CD4-positive, alpha-beta T cell treated with Interleukin-15 for 4 hours (primary cell): ENCODE results near the gene EPS8L2.

Source experiments
- DNase-seq: peaks from one replicate; pipeline ENCODE4 v3.0.0-alpha.2; 2020; ENCODE audit warnings: low spot score

EPS8L2 gene

DNA sequence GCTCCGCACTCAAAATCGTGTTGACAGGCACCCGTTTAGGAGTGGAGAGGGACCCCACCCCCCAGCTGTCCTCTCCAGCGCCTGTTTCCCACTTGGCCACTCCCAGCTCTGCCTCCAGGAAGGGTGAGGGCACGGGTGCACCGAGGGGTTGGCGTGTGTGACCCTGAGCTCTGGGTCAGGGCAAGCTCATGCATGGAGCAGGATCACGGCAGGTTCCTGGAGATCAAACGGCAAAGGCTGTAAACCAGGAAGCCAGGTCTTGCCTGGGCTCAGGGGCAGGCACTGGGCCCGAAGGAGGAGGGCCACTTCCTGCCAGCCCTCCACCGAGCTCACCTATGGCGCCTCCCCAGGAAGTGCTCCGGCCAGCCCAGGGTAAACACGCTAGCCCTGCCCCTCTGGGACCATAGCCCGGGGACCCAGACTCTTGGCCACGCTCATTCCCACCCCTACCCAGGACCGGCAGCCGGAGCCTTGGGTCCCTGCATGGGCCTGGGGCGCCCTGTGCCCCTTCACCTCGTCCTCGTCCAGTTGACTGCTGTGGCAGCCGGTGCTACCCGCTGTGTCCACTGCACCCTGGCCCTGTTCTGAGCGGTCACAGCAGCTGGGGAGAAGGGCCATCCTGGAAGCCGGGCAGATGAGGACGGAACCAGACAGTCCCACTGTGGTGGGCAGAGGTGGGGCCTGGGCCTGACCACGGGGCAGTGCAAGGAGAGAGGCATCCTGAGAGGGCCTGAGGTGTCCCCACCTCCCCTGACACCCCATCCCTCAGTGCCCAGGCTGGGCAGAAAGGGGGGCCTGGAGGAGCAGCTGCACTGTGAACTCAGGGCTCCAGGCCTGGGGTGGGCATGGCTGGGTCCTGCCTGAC is 1.0 kb upstream of the EPS8L2 start:
- no peak for DNase-seq

GRCh38 chr11:706439-706956 is 467 bp downstream of the EPS8L2 start:
- no peak for DNase-seq

GRCh38 chr11:706957-707816 is 1.2 kb downstream of the EPS8L2 start:
- DNase-seq, result no peak

DNA sequence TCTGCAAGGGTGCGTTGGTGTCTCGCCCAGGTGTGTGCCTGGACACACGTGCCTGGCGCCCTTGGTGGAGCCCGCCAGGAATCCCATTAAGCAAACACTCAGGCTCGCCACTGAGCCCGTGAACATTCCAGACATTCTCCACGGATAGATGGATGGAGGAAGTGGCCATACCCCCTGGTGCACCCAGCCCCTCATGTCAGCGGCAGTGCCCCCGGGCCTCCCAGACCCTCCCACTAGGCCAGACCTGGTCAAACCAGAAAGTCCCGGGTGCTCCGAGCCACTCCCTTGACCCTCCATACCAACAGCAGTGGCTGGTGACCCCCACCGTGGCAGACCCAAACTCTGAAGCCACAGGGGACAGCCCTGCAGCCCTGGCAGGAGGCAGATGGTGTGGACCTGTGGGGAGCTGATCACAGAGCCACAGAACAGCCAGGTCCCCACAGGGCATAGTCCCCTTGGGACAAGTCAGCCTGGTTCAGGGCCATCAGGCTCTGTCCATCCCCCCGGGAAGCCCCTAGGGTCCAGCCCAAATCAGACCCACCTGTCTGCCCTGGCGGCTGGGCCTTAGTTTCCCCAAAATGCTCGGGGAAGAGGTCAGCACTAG is 1.9 kb downstream of the EPS8L2 start:
- no peak for DNase-seq

DNA sequence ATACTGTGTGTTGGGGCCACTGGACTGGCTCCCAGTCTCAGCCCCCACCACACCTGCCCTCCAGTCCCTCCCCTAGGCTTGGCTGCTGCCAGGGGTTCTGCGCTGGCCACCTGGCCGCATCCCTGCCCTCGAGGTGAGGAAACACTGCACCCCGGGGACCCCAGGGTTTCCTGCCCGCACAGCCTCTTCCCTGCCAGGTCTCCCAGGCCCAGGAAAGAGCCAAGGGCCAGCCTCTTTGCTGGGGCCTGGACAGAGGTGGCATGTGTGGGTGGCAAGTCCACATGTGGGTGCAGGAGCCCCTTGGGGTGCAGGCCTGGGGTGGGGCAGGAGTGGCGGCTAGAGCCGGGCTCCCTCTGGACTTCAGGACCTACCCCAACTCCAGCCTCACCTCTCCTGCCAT is 2.5 kb downstream of the EPS8L2 start:
- DNase-seq, result no peak

DNA sequence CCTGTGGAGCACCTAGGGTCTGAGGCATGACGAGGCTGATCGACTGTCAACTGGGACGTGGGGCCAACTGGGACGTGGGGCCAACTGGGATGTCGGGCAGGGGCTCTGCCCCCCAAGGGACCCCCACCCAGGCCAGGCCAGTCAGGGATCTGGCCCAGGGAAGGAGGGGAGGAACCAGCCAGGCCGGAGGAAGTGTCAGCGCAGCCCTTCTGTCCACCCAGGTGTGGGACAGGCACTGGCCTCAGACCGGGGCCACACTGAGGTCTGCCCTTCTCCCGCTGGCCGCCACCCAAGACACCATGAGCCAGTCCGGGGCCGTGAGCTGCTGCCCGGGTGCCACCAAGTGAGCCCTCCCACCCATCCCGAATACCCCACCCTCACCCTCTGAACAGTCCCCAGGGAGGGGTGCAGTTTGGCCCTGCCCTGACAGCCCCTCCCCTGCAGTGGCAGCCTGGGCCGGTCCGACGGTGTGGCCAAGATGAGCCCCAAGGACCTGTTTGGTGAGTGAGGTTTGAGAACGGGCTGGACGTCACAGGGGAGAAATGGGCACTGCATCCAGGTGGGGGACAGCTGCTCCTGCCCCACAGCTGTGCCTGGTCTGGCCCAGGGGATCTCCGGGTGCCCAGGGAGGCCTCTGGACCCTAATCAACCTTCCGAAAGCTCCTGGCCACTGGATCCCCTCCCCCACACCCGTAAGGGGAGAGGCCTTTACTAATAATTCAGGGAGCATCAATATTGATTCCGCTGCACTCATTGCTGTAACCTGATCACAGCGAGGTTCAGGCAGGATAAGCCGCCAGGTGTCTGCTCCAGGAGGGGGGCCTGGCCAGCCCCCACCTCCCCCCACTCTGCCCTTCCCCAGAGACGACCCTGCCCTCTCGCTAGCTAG is 3.3 kb downstream of the EPS8L2 start:
- no peak for DNase-seq

DNA sequence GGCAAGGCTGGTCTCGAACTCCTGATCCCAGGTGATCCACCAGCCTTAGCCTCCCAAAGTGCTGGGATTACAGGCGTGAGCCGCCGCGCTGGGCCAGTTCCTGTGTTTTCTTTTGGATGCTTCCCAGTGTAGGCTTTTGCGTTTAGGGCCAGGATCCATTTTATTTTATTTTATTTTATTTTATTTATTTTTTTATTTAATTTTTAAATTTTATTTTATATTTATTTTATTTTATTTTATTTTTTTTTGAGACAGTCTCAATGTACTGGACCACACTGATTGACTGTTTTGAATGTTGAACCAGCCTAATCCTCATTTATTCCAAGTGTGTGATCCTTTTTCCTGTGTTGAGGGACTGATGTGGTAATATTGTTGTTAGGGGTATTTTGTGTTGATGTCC is 8.4 kb downstream of the EPS8L2 start:
- DNase-seq, result no peak

DNA sequence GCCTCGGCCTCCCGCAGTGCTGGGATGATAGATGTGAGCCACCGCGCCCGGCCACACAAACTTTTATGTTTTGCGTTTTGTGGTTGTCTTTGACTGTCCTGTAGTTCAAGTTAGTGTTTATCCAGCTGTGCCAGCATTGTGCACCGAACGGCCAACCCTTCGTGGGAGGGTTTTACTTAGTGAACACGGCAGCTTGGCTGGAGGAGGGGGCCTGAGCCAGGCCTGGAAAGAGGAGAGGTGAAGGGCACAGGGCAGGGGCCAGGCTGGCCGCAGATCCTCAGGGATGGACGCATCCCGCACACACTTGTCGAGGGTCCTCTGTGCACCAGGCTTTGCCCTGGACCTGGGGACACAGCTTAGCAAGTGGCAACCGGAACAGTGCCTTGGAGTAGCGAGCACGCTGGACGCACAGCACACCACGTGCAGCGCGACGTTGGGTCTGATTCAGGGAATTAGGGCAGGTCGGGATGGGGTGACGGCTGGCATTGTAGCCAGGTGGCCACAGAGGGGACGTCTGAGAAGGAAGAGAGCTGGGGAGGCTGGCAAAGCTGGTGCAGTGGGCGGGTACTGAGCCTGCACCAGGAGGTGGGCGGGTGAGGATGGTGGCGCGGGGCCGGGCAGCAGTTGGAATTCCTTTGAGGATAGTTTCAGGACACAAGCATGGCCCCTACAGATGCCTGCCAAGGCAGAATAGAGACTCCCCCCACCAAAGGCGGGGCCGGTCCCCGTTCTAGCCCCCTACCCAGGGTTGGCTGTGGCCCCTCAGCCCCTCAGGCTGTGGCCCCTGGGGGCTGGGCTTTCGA is 13.4 kb downstream of the EPS8L2 start:
- no peak for DNase-seq

GRCh38 chr11:720017-720641 is 14.1 kb downstream of the EPS8L2 start:
- no peak for DNase-seq

DNA sequence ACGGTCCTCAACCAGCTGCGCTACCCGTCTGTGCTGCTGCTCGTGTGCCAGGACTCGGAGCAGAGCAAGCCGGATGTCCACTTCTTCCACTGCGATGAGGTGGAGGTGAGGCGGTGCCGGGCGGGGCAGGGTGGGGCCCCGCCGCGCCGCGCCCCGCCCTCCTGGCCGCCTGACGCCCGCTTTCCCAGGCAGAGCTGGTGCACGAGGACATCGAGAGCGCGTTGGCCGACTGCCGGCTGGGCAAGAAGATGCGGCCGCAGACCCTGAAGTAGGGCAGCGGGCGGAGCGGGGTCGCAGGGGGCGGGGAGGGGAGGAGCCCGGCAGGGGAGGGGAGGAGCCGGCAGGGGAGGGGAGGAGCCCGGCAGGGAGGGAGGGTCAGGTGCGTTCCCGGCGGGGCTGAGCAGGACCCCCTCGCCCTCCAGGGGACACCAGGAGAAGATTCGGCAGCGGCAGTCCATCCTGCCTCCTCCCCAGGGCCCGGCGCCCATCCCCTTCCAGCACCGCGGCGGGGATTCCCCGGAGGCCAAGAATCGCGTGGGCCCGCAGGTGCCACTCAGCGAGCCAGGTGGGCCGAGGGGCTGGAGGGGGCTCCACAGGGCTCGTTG is 14.7 kb downstream of the EPS8L2 start:
- DNase-seq, result no peak

GRCh38 chr11:721247-721740 is 15.3 kb downstream of the EPS8L2 start:
- DNase-seq, result no peak

DNA sequence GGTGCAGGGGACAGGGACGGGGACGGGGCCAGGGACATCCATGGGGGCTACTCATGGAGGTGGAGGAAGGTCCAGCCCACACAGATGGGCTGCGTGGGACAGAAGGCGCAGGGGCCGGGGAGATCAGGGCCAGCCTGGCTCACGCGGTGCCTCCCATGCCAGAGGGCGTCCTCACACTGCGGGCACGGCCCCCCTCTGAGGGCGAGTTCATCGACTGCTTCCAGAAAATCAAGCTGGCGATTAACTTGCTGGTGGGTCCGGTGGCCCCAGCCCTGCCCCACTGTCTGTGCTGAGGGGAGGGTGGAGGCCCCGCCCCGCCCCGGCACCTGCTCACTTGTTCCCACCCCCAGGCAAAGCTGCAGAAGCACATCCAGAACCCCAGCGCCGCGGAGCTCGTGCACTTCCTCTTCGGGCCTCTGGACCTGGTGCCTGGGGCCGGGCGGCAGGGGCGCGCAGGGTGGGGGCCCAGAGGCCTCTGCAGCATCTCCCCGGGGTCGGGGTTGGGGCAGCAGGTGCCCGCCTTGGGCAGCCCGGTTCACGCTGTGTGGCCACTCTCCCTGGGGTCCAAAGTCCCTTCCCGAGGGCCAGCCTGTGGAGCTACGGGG is 15.8 kb downstream of the EPS8L2 start:
- peak; percentile 48 for DNase-seq

GRCh38 chr11:722346-722811 is 16.3 kb downstream of the EPS8L2 start:
- no peak for DNase-seq

- DNase-seq, result peak; percentile 70
These were observed 17.3 kb downstream of the EPS8L2 start for GRCh38 chr11:723120-723883.

DNA sequence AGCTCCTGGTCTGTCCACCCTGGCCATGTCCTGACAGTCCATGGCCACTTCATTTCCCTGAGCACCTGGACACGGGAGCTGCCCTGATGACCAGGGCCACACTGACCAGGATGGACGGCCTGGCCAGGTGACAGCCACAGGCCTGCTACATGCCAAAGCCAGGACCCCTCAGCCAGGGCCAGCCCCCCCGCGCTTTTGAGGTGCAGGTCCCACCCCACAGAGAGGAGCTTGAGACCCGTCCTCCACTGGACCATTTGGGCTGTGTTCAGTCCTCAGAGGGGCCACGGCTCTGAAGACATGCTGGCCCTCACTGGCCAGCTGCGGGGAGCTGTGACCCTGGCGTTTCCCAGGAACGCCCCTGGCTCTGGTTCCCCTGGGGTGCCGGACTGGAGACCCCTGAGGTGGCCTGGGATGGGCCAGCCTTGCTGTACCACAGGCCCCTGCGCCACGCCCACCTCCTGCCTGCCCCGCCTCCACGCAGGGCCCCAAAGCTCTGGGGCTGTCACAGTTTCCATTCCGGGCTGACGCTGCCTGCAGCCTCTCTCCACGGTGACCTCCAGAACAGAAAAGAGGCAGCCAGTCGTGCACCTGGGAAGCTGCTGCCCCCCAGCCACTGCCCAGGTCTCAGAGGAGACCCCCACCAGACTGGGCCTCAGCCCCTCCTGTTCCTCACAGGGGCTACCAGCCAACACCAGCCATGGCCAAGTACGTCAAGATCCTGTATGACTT is 18.2 kb downstream of the EPS8L2 start:
- DNase-seq, result no peak

GRCh38 chr11:724778-725386 is 18.9 kb downstream of the EPS8L2 start:
- DNase-seq, result no peak

DNA sequence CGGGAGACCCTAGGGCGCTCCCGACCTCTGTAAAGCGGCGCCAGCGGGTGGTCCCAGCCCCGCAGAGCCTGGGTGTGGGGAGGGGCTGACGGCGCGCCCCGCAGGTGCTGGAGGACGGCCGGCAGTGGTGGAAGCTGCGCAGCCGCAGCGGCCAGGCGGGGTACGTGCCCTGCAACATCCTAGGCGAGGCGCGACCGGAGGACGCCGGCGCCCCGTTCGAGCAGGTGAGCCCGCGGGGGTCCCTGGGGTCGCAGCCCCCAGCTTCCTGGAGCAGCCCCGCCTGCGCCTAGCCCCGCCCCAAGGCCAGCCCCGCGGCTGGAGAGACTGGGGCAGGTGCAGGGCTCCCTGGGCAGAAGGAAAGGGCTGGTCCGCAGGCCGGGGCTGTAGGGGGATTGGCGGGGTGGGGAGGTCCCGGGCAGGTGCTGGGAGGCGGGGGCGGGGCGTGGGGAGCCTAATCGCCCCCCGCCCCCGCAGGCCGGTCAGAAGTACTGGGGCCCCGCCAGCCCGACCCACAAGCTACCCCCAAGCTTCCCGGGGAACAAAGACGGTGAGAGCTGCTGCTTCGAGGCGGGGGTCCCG is 19.7 kb downstream of the EPS8L2 start:
- DNase-seq, result no peak
